ENCODE results near the gene ADGRB3.
"Not testable (repeated sequence)": the region's sequence is repeated elsewhere in the genome, so short reads cannot be mapped to it uniquely, and the experiment has no call there.

Gene ADGRB3

GRCh38 chr6:68958327-68958726, 323.2 kb downstream of the ADGRB3 start:
- peak; percentile 41 for DNase-seq (ENCODE audit: low read depth)

GRCh38 chr6:68967549-68968300, 332.6 kb downstream of the ADGRB3 start:
- peak; percentile 64 for DNase-seq (ENCODE audit: low read depth)

- DNase-seq (ENCODE audit: low read depth) = no peak
These were observed 333.2 kb downstream of the ADGRB3 start for GRCh38 chr6:68968301-68968649.

- no peak for DNase-seq (ENCODE audit: low read depth)
These were observed 338.0 kb downstream of the ADGRB3 start for GRCh38 chr6:68973066-68973465.

GRCh38 chr6:68975064-68975463, 340.0 kb downstream of the ADGRB3 start:
- DNase-seq (ENCODE audit: low read depth) = peak; percentile 30

- no peak for DNase-seq (ENCODE audit: low read depth)
These were observed 340.7 kb downstream of the ADGRB3 start for GRCh38 chr6:68975816-68976215.

GRCh38 chr6:68976260-68976659, 341.2 kb downstream of the ADGRB3 start:
- DNase-seq (ENCODE audit: low read depth) = peak; percentile 40

- peak; percentile 47 for DNase-seq (ENCODE audit: low read depth)
These were observed 343.3 kb downstream of the ADGRB3 start for GRCh38 chr6:68978411-68978810.

GRCh38 chr6:68981668-68982067, 346.6 kb downstream of the ADGRB3 start:
- DNase-seq (ENCODE audit: low read depth) = not testable (repeated sequence)

- DNase-seq (ENCODE audit: low read depth) = no peak
These were observed 353.6 kb downstream of the ADGRB3 start for GRCh38 chr6:68988698-68989097.

- DNase-seq (ENCODE audit: low read depth) = no peak
These were observed 355.2 kb downstream of the ADGRB3 start for GRCh38 chr6:68990317-68990716.

GRCh38 chr6:68993911-68994310, 358.8 kb downstream of the ADGRB3 start:
- DNase-seq (ENCODE audit: low read depth) = no peak

GRCh38 chr6:68994521-68994920, 359.4 kb downstream of the ADGRB3 start:
- DNase-seq (ENCODE audit: low read depth) = no peak

GRCh38 chr6:69005199-69005598, 370.1 kb downstream of the ADGRB3 start:
- DNase-seq (ENCODE audit: low read depth) = peak; percentile 33

GRCh38 chr6:69007781-69008180, 372.7 kb downstream of the ADGRB3 start:
- DNase-seq (ENCODE audit: low read depth) = no peak

GRCh38 chr6:69012211-69012610, 377.1 kb downstream of the ADGRB3 start:
- DNase-seq (ENCODE audit: low read depth) = no peak

GRCh38 chr6:69012876-69013275, 377.8 kb downstream of the ADGRB3 start:
- DNase-seq (ENCODE audit: low read depth) = no peak

- no peak for DNase-seq (ENCODE audit: low read depth)
These were observed 383.8 kb downstream of the ADGRB3 start for GRCh38 chr6:69018906-69019305.

GRCh38 chr6:69019832-69020231, 384.8 kb downstream of the ADGRB3 start:
- DNase-seq (ENCODE audit: low read depth) = peak; percentile 92

- DNase-seq (ENCODE audit: low read depth) = peak; percentile 96
These were observed 387.9 kb downstream of the ADGRB3 start for GRCh38 chr6:69022993-69023392.

GRCh38 chr6:69026243-69026642, 391.2 kb downstream of the ADGRB3 start:
- peak; percentile 95 for DNase-seq (ENCODE audit: low read depth)

- peak; percentile 80 for DNase-seq (ENCODE audit: low read depth)
These were observed 391.6 kb downstream of the ADGRB3 start for GRCh38 chr6:69026715-69027114.

- DNase-seq (ENCODE audit: low read depth) = peak; percentile 24
These were observed 392.8 kb downstream of the ADGRB3 start for GRCh38 chr6:69027861-69028260.

- peak; percentile 38 for DNase-seq (ENCODE audit: low read depth)
These were observed 403.8 kb downstream of the ADGRB3 start for GRCh38 chr6:69038841-69039240.
